VCaP (cell line): ENCODE results near the gene MICB.
"Not testable (repeated sequence)": the region's sequence is repeated elsewhere in the genome, so short reads cannot be mapped to it uniquely, and the experiment has no call there.

Experiments used
- H3K27ac ChIP-seq: fragments of 450-650 bp; 2 replicates; pipeline ENCODE4 v1.5.1; 2017
- TF ChIP-seq, protein P1 (sequence below): fragments of 450-650 bp; conservative IDR thresholded peaks from 2 replicates; pipeline ENCODE4 v1.5.1; 2017; ENCODE audit warnings: mild to moderate bottlenecking, moderate library complexity

MICB gene

DNA sequence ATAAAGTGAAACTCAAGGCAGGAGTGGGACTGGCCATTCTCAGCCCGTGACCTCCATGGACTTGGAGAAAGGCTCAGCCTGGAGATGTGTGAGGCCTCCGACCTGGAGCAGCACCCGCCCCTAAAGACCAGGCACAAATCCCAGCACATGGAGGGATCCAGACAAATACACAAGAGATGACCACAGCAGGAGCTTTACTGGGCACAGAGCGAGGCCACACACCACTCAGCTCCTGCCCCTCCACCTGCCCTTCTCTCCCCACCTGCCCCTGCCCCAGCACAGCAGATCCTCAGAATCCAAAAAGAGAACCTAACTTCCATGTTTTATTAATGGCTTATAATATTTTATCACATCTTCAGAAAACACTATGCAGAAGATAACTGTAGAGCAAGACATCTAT is 20.4 kb upstream of the MICB start:
- TF ChIP-seq, protein P1, sequence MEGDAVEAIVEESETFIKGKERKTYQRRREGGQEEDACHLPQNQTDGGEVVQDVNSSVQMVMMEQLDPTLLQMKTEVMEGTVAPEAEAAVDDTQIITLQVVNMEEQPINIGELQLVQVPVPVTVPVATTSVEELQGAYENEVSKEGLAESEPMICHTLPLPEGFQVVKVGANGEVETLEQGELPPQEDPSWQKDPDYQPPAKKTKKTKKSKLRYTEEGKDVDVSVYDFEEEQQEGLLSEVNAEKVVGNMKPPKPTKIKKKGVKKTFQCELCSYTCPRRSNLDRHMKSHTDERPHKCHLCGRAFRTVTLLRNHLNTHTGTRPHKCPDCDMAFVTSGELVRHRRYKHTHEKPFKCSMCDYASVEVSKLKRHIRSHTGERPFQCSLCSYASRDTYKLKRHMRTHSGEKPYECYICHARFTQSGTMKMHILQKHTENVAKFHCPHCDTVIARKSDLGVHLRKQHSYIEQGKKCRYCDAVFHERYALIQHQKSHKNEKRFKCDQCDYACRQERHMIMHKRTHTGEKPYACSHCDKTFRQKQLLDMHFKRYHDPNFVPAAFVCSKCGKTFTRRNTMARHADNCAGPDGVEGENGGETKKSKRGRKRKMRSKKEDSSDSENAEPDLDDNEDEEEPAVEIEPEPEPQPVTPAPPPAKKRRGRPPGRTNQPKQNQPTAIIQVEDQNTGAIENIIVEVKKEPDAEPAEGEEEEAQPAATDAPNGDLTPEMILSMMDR: no peak
- H3K27ac ChIP-seq: no peak overlapping the region

DNA sequence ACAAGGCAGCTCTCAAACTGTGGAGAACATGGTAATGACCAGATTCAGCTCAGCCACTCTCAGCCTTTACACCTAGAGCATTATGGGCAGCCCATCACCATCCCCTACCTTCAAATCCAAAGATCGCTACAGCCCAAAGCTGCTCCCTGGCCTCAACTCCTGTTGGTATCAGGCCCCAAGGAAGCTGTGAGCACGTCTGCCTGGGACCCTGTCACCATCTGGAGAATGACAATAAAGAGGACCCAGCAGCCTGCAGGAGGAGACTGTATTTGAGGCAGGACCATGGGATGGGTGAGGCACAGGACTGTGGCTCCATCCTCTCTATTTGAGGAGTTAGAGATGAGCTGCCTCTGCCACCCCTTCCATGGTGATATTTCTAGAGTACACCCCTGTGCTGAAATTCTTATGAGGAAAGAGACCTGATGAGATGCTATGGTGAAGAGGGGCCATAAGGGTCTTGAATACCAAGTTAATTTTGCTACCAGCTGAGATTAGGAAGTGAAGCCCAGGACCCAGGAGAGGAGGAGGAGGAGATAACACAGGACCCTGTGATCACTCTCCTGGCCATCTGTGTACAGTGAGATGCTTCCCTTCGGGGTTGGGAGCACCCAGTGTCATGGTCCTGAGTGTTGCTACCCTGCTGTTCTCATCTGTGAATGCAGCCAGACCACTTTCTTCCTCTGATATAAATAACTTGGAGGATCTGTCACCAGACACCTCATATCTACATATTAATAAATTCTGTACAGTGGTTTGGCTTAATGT is 19.6 kb upstream of the MICB start:
- no peak overlapping the region for H3K27ac ChIP-seq
- TF ChIP-seq, protein P1: no peak

DNA sequence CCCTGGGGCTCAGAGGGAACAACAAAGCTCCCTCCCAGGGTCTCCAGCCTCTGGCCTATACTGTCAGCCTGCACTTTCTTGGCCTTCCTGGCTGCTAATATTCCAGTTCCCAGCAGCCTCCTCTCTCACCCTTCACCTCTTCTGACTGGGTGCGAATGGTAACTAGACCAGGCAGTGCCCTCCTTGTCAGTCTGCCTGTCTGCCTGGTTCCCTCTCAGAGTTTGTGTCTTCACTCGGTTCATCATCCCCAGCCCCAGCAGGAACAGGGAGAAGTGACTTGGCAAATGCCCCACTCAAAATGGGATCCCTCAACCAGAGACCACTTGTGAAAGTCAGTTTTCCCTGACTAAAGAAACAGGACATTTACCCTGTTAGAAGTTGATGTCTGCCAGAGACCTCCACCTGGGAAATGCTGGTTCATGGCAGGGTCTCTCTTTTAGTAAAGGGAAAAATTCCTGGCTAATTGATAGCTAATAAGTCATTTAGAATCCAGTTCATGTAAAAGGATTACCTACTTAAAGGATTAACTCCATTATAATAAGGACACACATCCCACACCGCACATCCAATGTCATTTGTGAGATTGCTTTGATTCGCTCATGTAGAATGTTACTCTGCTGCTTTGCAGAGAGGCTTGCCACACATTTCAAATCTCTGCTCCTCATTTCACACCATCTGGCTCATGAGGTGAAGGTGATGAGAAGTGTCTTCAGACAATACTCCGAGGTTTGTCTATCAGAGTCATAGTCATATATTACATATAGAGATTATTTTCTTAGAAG is 18.6 kb upstream of the MICB start:
- TF ChIP-seq, protein P1: no peak
- no peak overlapping the region for H3K27ac ChIP-seq

DNA sequence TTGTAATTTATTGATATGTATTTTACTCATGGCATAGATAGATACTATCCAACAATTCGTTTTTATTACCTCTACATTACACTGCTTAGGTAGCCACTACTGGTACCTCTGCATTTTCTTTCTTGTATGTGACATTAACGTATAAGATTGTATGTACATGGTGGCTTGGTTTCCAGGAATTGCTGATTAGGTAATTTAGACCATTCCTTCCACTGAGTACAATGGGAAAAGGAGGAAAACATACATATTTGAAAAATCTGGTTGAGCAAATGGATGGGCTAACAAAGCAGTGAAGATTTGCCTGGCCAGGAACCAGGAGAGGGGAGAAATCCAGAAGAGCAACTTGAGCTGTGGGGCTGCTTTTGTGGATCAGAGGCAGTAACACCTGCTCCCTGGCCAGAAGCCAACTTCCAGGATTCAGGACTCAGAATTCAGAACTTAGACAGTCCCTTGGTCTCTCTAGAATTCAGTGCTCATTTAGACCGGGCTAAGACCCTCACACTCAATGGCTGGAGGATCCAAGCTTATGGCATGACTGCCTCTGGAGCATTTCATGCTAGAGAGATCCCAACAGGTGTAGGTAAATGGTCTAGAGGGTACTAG is 17.9 kb upstream of the MICB start:
- no peak overlapping the region for H3K27ac ChIP-seq
- TF ChIP-seq, protein P1: no peak

DNA sequence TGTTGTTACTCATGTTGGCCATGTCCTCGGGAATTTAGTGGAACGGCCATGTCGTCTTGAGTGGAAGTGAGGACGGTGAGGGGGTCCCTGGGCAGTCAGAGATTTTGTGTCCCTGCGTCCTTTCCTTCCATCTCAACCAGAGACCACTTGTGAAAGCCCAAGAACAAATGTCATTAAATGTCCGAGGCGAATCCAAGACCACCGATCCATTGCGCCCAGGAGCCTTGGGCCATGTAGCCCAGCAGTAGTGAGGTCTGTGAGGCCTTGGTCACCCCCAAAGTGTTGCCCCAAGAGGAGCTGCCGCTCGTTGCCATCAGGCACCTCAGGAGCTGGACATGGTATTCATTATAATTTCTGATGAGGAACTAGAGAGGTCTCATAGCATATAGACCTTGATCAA is 17.4 kb upstream of the MICB start:
- no peak overlapping the region for H3K27ac ChIP-seq
- TF ChIP-seq, protein P1: no peak

DNA sequence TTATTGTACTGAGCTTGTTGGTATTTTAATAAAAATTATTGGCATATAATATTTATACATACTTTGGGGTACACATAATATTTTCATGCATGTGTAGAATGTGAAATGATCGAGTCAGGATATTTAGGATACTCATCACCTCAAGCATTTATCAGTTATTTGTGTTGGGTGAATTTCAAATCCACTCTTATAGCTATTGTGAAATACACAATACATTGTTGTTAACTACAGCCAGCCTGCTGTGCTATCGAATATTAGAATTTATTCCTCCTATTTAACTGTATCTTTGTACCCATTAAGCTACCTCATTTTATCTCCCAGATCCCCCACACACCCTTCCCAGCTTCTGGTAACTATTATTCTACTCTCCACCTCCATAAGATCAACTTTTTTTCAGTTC is 14.6 kb upstream of the MICB start:
- TF ChIP-seq, protein P1: no peak
- no peak overlapping the region for H3K27ac ChIP-seq

DNA sequence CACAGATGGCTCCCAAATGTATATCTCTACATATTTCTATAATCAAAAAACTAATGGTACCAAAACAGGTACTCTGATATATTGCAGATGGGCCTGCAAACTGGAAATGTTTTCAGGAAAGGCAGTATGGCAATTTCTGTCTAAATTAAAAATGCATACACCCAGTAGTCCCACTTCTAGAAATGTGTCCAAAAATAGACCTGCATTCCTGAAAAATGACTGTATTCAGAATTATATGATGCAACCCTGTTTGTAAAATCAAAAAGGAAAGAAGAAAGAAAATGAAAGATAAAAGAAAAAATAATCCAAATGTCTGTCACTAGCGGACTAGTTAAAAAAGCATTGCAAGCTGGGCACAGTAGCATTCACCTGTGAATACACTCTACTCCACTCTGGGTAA is 12.9 kb upstream of the MICB start:
- TF ChIP-seq, protein P1: no peak
- no peak overlapping the region for H3K27ac ChIP-seq

DNA sequence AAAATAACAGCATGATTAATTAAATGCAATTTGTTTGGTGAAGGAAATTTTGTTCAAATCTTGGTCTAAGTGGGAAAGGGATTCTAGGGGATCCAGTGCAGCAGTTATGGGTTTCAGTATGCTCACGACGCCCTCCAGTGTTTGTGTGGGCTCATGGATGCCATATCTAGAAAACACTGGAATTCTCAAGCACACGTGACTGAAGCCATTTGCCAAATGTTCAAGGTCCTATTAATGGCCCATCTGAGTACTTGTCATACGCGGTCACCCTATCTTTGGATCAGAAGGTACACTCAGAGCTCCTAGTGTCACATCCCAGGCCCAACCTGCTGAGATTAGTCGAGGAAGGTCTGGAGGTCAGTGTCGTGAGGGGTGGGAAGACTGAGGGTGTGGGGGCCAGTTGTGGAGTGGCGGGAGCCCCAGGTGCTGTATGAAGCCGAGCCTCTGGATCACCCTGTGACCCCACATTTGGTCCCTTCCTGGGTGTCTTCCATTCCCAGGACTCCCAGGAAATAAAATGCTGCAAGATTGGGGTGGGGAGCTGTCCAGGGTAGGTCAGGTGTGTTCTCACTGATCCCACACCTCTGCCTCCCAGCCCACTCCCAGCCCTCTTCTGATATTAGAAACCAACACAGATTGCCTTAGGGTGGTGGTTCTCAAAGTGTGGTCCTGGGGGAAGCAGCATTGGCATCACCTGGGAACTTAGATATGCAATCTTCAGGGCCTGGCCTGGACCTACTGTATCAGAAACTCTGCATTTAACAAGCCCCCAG is 11.7 kb upstream of the MICB start:
- not testable (repeated sequence) for H3K27ac ChIP-seq

DNA sequence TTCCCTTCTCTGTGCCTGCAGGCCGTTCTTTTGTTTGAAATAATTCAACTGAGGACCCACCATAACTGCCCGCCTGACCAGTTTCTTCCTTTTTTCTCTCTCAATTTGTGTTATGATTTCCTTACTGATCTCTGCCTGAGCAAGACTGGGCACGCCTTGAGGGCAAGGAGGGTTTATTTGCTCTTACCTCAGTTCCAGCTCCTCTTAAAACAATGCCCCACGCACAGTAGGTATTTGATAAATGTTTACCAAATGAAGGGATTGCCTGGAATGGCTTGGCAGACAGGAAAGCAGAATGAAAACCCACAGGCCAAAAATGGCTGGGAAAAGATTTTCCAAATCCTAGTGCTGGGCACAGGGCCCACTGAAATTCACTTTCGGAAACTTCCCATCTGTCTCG is 10.3 kb upstream of the MICB start:
- not testable (repeated sequence) for H3K27ac ChIP-seq
